HG03039 (cell line): ENCODE data around the gene NPY1R.

Source experiments
- ATAC-seq: cut with Tn5 transposase; IDR thresholded peaks from one replicate; pipeline ENCODE4 v1.9.1; 2021; ENCODE audit warnings: mild to moderate bottlenecking, moderate library complexity; ENCODE audit not compliant: unreplicated experiment

The NPY1R gene

GRCh38 chr4:163332526-163333406 is at the start of gene NPY1R:
Gene NPY1R, minus strand, starts transcription at chr4:163332596. Its CDS starts 6,042 bp downstream, at chr4:163326554.
- ATAC-seq, result peak; percentile 80

- ATAC-seq, result no peak
Measured at GRCh38 chr4:163380703-163381102, 48.3 kb upstream of the NPY1R start.

GRCh38 chr4:163378661-163379060 is 46.3 kb upstream of the NPY1R start:
- ATAC-seq, result no peak

GRCh38 chr4:163372029-163372428 is 39.6 kb upstream of the NPY1R start:
- no peak for ATAC-seq

- no peak for ATAC-seq
Measured at GRCh38 chr4:163367651-163368050, 35.3 kb upstream of the NPY1R start.

GRCh38 chr4:163356104-163356503 is 23.7 kb upstream of the NPY1R start:
- no peak for ATAC-seq

- ATAC-seq, result no peak
Measured at GRCh38 chr4:163353054-163353453, 20.7 kb upstream of the NPY1R start.

- no peak for ATAC-seq
Measured at GRCh38 chr4:163350672-163351071, 18.3 kb upstream of the NPY1R start.

GRCh38 chr4:163344147-163345125 is 12.0 kb upstream of the NPY1R start:
- no peak for ATAC-seq

- no peak for ATAC-seq
Measured at GRCh38 chr4:163343604-163344146, 11.3 kb upstream of the NPY1R start, which contains the start of gene NPY5R. Gene NPY5R, plus strand, starts transcription at chr4:163343892. Its CDS starts 6,382 bp downstream, at chr4:163350274.

GRCh38 chr4:163335384-163335783 is 3.0 kb upstream of the NPY1R start:
- no peak for ATAC-seq

- ATAC-seq, result no peak
Measured at GRCh38 chr4:163331629-163332376, 593 bp downstream of the NPY1R start.

- ATAC-seq, result no peak
Measured at GRCh38 chr4:163330916-163331628, 1.3 kb downstream of the NPY1R start.

GRCh38 chr4:163317110-163317509 is 15.3 kb downstream of the NPY1R start:
- ATAC-seq, result no peak

- no peak for ATAC-seq
Measured at GRCh38 chr4:163309466-163309865, 22.9 kb downstream of the NPY1R start.

GRCh38 chr4:163303069-163303468 is 29.3 kb downstream of the NPY1R start:
- no peak for ATAC-seq

GRCh38 chr4:163300445-163300844 is 32.0 kb downstream of the NPY1R start:
- no peak for ATAC-seq

- no peak for ATAC-seq
Measured at GRCh38 chr4:163295138-163295537, 37.3 kb downstream of the NPY1R start.

- no peak for ATAC-seq
Measured at GRCh38 chr4:163284304-163284703, 48.1 kb downstream of the NPY1R start.
